Measurements from ENCODE around the gene FAT3. TPM values are rescaled to one million over a fixed set of nuclear protein-coding genes. Genes with fewer than 3 reads are reported as not detected.

The FAT3 gene
- total and polyA plus RNA-seq, 9 donors: 0.39 to 2.8 (median 0.92) TPM

DNA sequence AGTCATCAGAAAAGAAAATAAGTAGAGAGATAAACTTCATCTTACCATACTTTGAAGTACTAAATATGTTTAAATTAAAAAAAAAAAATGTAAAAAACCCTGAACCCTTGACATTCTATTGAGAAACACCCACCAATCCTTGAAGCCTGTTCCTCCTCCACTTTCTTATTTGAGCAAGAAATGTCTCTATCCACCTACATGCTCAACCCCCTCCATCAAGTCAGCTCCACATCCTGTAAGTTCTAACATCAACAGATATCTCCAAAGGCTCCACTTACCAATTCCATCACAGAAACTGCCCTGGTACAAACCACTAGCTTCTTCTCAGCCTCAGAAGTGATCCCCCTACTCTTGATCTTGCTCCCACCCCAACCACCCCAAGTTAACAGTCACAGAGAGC lies 32.5 kb upstream of the FAT3 start:
- Histone ChIP-seq H3K4me1 (ENCODE audit: insufficient read depth) (no peaks in the 10 kb centered on the region), H3K9me3 (no peaks in the 10 kb centered on the region), H3K27ac (no peak overlapping the region), H3K36me3 (no peaks in the 10 kb centered on the region), H3K4me3 (no peak overlapping the region), H3K27me3 (no peaks in the 10 kb centered on the region)
- no peak for TF ChIP-seq POLR2A (IDR thresholded peaks at IDR 0.05)
- no peak for TF ChIP-seq EP300 (IDR thresholded peaks at IDR 0.05)
- TF ChIP-seq, protein P1, sequence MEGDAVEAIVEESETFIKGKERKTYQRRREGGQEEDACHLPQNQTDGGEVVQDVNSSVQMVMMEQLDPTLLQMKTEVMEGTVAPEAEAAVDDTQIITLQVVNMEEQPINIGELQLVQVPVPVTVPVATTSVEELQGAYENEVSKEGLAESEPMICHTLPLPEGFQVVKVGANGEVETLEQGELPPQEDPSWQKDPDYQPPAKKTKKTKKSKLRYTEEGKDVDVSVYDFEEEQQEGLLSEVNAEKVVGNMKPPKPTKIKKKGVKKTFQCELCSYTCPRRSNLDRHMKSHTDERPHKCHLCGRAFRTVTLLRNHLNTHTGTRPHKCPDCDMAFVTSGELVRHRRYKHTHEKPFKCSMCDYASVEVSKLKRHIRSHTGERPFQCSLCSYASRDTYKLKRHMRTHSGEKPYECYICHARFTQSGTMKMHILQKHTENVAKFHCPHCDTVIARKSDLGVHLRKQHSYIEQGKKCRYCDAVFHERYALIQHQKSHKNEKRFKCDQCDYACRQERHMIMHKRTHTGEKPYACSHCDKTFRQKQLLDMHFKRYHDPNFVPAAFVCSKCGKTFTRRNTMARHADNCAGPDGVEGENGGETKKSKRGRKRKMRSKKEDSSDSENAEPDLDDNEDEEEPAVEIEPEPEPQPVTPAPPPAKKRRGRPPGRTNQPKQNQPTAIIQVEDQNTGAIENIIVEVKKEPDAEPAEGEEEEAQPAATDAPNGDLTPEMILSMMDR (IDR thresholded peaks at IDR 0.05): no peak
- DNase-seq: no peak
- intact Hi-C loops (cut with DNase I): no loop called here

DNA sequence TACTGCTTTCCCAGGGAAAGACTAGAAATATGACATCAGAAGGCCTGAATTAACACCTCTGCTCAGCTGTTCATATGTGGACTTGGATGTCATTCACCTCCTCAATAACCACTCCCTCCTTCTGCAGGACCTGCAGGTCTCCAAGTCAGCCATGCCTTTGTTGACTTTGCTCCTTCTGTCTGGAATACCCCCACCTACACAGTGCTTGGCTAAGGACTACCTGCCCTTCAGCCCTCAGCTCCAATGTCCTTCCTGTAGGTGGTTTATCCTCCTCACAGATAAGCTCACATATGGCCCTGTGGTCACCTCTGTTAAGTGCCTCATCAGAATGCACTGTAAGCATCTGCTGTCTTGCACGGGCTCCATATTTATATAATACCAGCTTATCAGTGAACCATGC lies 26.4 kb upstream of the FAT3 start:
- TF ChIP-seq EP300 (IDR thresholded peaks at IDR 0.05): no peak
- TF ChIP-seq, protein P1 (IDR thresholded peaks at IDR 0.05): no peak
- TF ChIP-seq POLR2A (IDR thresholded peaks at IDR 0.05): no peak
- H3K27me3 ChIP-seq: no peaks in the 10 kb centered on the region
- 73 to 80% (median 78%) methylated on average over 1 of the region's 1 CpG for WGBS, 3 donors
- intact Hi-C loops (cut with DNase I): no loop called here
- no peak overlapping the region for H3K4me3 ChIP-seq
- no peak overlapping the region for H3K27ac ChIP-seq
- no peaks in the 10 kb centered on the region for H3K36me3 ChIP-seq
- no peaks in the 10 kb centered on the region for H3K4me1 ChIP-seq (ENCODE audit: insufficient read depth)
- H3K9me3 ChIP-seq: no peaks in the 10 kb centered on the region
- no peak for DNase-seq

DNA sequence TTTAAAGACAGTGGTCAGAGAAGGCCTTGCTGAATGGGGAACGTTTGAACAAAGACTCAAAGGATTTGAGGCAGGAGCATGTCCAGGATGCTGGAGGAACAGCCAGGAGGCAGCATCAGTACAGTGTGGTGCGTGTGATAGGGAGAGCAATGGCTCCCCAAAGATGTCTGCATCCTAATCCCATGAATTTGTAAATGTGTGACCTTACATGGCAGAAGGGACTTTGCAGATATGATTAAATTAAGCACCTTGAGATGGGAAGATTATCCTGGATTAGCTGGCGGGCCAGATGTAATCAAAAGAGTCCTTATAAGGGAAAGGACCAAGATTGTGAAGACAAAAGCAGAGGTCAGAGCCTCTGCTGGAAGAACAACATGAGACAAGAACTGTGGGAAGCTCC lies 24.6 kb upstream of the FAT3 start:
- Histone ChIP-seq H3K4me1 (ENCODE audit: insufficient read depth) (no peaks in the 10 kb centered on the region), H3K27ac (no peak overlapping the region), H3K9me3 (no peaks in the 10 kb centered on the region), H3K36me3 (no peaks in the 10 kb centered on the region), H3K27me3 (no peaks in the 10 kb centered on the region), H3K4me3 (no peak overlapping the region)
- WGBS, 3 donors: 71 to 73% (median 72%) methylated on average over 3 of the region's 3 CpGs
- TF ChIP-seq POLR2A (IDR thresholded peaks at IDR 0.05) (no peak), EP300 (IDR thresholded peaks at IDR 0.05) (no peak)
- intact Hi-C loops (cut with DNase I): no loop called here
- no peak for DNase-seq

DNA sequence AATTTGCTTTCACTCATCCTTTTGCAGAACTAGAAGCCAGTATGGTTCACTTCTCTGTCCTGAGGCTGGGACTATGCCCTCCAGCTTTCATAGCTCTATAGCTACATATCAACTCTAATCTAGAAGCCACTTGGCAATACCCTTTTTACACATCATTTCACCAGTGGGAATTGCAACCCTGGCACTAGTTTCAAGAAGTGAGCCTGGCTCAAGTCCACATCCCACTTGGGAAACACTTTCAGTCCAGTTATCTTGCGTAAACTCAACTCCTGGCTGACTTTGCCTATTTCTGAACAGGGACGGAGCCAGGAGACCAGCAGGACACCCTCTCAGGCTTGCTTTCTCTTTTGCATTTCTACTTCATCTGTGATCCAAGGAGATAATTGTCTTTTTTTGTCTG lies 19.9 kb upstream of the FAT3 start:
- H3K4me3 ChIP-seq: no peak overlapping the region
- intact Hi-C loops (cut with DNase I): no loop called here
- H3K9me3 ChIP-seq: no peaks in the 10 kb centered on the region
- H3K4me1 ChIP-seq (ENCODE audit: insufficient read depth): no peaks in the 10 kb centered on the region
- H3K27me3 ChIP-seq: no peaks in the 10 kb centered on the region
- no peak for TF ChIP-seq POLR2A (IDR thresholded peaks at IDR 0.05)
- TF ChIP-seq EP300 (IDR thresholded peaks at IDR 0.05): no peak
- TF ChIP-seq, protein P1 (IDR thresholded peaks at IDR 0.05): no peak
- no peak for DNase-seq
- H3K27ac ChIP-seq: no peak overlapping the region
- WGBS, 3 donors: 12 to 21% (median 17%) methylated on average over 2 of the region's 2 CpGs
- no peaks in the 10 kb centered on the region for H3K36me3 ChIP-seq

DNA sequence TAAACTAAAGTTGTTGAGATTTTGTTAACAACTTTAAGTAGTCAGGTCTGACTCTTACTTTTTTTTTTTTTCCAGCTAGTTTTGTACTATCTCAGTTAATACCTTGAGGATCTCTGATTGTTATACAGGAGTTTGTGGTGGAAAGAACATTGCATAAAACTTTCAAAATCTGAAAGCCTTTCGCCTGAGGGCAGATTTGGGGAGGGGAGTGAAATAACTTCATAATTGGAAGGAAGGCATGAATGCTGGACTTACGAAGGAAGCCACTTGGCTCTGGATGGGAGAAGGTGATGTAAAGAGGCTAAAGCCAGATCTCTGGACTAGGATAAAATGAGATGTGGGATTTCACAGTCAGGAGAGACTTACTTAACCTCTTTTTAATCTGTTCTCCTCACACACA lies 18.2 kb upstream of the FAT3 start:
- no peaks in the 10 kb centered on the region for H3K9me3 ChIP-seq
- H3K27ac ChIP-seq: no peak overlapping the region
- no peaks in the 10 kb centered on the region for H3K4me1 ChIP-seq (ENCODE audit: insufficient read depth)
- 88 to 89% (median 89%) methylated on average over 2 of the region's 2 CpGs for WGBS, 3 donors
- intact Hi-C loops (cut with DNase I): no loop called here
- H3K4me3 ChIP-seq: no peak overlapping the region
- no peak for DNase-seq
- TF ChIP-seq EP300 (IDR thresholded peaks at IDR 0.05) (no peak), POLR2A (IDR thresholded peaks at IDR 0.05) (no peak)
- TF ChIP-seq, protein P1 (IDR thresholded peaks at IDR 0.05): no peak
- no peaks in the 10 kb centered on the region for H3K36me3 ChIP-seq
- no peaks in the 10 kb centered on the region for H3K27me3 ChIP-seq

Measured in ovary (tissue), 9 donors.